A549 (cell line): Measurements from ENCODE around the gene MIA2. TPM values are rescaled to one million over a fixed set of nuclear protein-coding genes. Genes with fewer than 3 reads are reported as not detected.
"Not testable (repeated sequence)": the region's sequence is repeated elsewhere in the genome, so short reads cannot be mapped to it uniquely, and the experiment has no call there.

Experiments
- ATAC-seq, 2 experiments: fragments of 200-7000 bp in 1 of 2; fragments of >200 bp in 1 of 2; cut with Nextera tagmentation in 1 of 2; cut with Tn5 transposase in 1 of 2; 3 replicates each; pipeline versions ENCODE4 v1.8.0 to v1.9.1; 2018 to 2020; ENCODE audit warnings: mild to moderate bottlenecking in 1 of 2, moderate library complexity in 1 of 2
- CTCF ChIA-PET: fragments of 300-600 bp; sonication (Branson Sonifier 250); formaldehyde crosslinking; extraction: SDS; loops from one replicate; lab custom pipeline; 2021; ENCODE audit warnings: antibody characterized with exemption, inconsistent platforms; lab: Yijun Ruan, JAX
- POLR2A ChIA-PET: fragments of 350-600 bp; formaldehyde crosslinking; extraction: SDS; loops from one replicate; lab custom pipeline; 2021; ENCODE audit warnings: antibody characterized with exemption, inconsistent platforms; lab: Yijun Ruan, JAX
- DNase-seq, 2 experiments: peaks; one replicate each; pipeline versions ENCODE4 v3.0.0 to v3.0.0-alpha.2; 2011 to 2016; ENCODE audit warnings: low read depth in 1 of 2, low spot score in 1 of 2
- FAIRE-seq: peaks from 2 replicates; lab custom pipeline; 2011; peaks lifted over from hg19 to GRCh38; lab: Jason Lieb, UNC
- H3K27ac ChIP-seq, 2 experiments: fragments of >200 bp; sonication (Bioruptor Twin); formaldehyde crosslinking; 3 replicates each; pipeline ENCODE4 v1.5.1; 2016 to 2017
- H3K4me1 ChIP-seq: fragments of >200 bp; sonication (Bioruptor Twin); formaldehyde crosslinking; 3 replicates; pipeline ENCODE4 v1.6.1; 2016
- H3K4me2 ChIP-seq: fragments of >200 bp; sonication (Bioruptor Twin); formaldehyde crosslinking; 3 replicates; pipeline ENCODE4 v1.6.1; 2016
- H3K4me3 ChIP-seq: fragments of >200 bp; sonication (Bioruptor Twin); formaldehyde crosslinking; 3 replicates; pipeline ENCODE4 v1.5.1; 2016
- H3K9me3 ChIP-seq: fragments of >200 bp; sonication (Bioruptor Twin); formaldehyde crosslinking; 3 replicates; pipeline ENCODE4 v1.6.1; 2016
- CHD2 ChIP-seq: fragments of 150-350 bp; IDR thresholded peaks from 2 replicates; pipeline ENCODE4 v1.6.1; 2014; ENCODE audit warnings: low read length; ENCODE audit not compliant: partially characterized antibody
- ESRRA ChIP-seq: fragments of 150-350 bp; IDR thresholded peaks from 2 replicates; pipeline ENCODE4 v1.6.1; 2014; ENCODE audit warnings: mild to moderate bottlenecking, low read length, borderline replicate concordance
- FOXS1 ChIP-seq: fragments of 250-450 bp; sonication (Bioruptor Pico); IDR thresholded peaks from 2 replicates; pipeline ENCODE4 v1.5.0; 2020; ENCODE audit warnings: mild to moderate bottlenecking, moderate library complexity
- JUN ChIP-seq, 2 experiments: fragments of >200 bp; sonication (Bioruptor Twin); formaldehyde crosslinking; IDR thresholded peaks; 2 replicates in 1 of 2; 3 replicates in 1 of 2; pipeline ENCODE4 v1.6.1; 2016 to 2017
- KDM5A ChIP-seq: fragments of 200-600 bp; sonication (generic); IDR thresholded peaks from 2 replicates; pipeline ENCODE4 v1.6.1; 2016; ENCODE audit warnings: antibody characterized with exemption, mild to moderate bottlenecking
- NR3C1 ChIP-seq: fragments of >200 bp; sonication (Bioruptor Twin); formaldehyde crosslinking; IDR thresholded peaks from 3 replicates; pipeline ENCODE4 v1.6.1; 2017
- POLR2AphosphoS2 ChIP-seq: conservative IDR thresholded peaks from 2 replicates; pipeline ENCODE4 v1.6.1; 2012; ENCODE audit warnings: low read length, improper control_type of control experiment, inconsistent platforms
- RAD21 ChIP-seq, 2 experiments: fragments of >200 bp in 1 of 2; sonication (Bioruptor Twin) in 1 of 2; formaldehyde crosslinking in 1 of 2; IDR thresholded peaks in 1 of 2; conservative IDR thresholded peaks in 1 of 2; 2 replicates in 1 of 2; 3 replicates in 1 of 2; pipeline ENCODE4 v1.6.1; 2012 to 2018; ENCODE audit warnings: inconsistent platforms in 1 of 2
- RARB ChIP-seq: fragments of 250-450 bp; sonication (Bioruptor Pico); IDR thresholded peaks from 2 replicates; pipeline ENCODE4 v1.8.0; 2021; ENCODE audit warnings: mild to moderate bottlenecking, moderate library complexity
- RNF2 ChIP-seq: fragments of 200-600 bp; sonication (generic); IDR thresholded peaks from 2 replicates; pipeline ENCODE4 v1.6.1; 2016; ENCODE audit warnings: low read depth, mild to moderate bottlenecking, antibody characterized with exemption, moderate library complexity, borderline replicate concordance
- TP53 ChIP-seq: fragments of 250-450 bp; sonication (Bioruptor Pico); IDR thresholded peaks from 2 replicates; pipeline ENCODE4 v1.5.0; 2021; ENCODE audit warnings: mild to moderate bottlenecking, moderate library complexity
- ZFP36 ChIP-seq: fragments of 450-650 bp; IDR thresholded peaks from 2 replicates; pipeline ENCODE4 v1.6.1; 2014; ENCODE audit warnings: borderline replicate concordance; ENCODE audit not compliant: partially characterized antibody
- ZNF302 ChIP-seq: fragments of 250-450 bp; sonication (Bioruptor Pico); IDR thresholded peaks from 2 replicates; pipeline ENCODE4 v1.9.0; 2021; ENCODE audit warnings: inconsistent platforms, mild to moderate bottlenecking, moderate library complexity
- WGBS: methylation state at CpG from one replicate; pipeline ENCODE4 v1.1.6; 2017; ENCODE audit errors: missing lambda C conversion rate; 5-methylcytosine and 5-hydroxymethylcytosine counted together
- polyA plus RNA-seq, 4 experiments: library from polyadenylated mRNA; depleted of rRNA in 3 of 4; stranded (reverse); fragments of >200 nt; fragmentation: RNase III in 1 of 4; extraction: RNeasy Plus Mini Kit Qiagen cat#74134 plus additional on column Dnase treatment in 1 of 4; gene quantifications; 2 replicates in 3 of 4; 3 replicates in 1 of 4; pipeline ENCODE4 v1.2.3, GENCODE V29; 2011 to 2017
- TF ChIP-seq, protein P1 (sequence below): fragments of 250-450 bp; sonication (Bioruptor Pico); IDR thresholded peaks from 2 replicates; pipeline ENCODE4 v1.5.0; 2021; ENCODE audit warnings: mild to moderate bottlenecking, moderate library complexity, borderline replicate concordance
- TF ChIP-seq, protein P2 (sequence below): IDR thresholded peaks from 2 replicates; pipeline ENCODE4 v1.6.1; 2012
- TF ChIP-seq, protein P3 (sequence below): fragments of >200 bp; sonication (Bioruptor Twin); formaldehyde crosslinking; IDR thresholded peaks from 3 replicates; pipeline ENCODE4 v1.6.1; 2016
- TF ChIP-seq, protein P4 (sequence below): fragments of 200-600 bp; sonication (generic); IDR thresholded peaks from 2 replicates; pipeline ENCODE4 v1.6.1; 2016; ENCODE audit warnings: antibody characterized with exemption, mild to moderate bottlenecking, moderate library complexity

Gene MIA2
- polyA plus RNA-seq, 2 of the 4 experiments (the other 2 are of a cell fraction): 25.4 to 73.9 TPM

DNA sequence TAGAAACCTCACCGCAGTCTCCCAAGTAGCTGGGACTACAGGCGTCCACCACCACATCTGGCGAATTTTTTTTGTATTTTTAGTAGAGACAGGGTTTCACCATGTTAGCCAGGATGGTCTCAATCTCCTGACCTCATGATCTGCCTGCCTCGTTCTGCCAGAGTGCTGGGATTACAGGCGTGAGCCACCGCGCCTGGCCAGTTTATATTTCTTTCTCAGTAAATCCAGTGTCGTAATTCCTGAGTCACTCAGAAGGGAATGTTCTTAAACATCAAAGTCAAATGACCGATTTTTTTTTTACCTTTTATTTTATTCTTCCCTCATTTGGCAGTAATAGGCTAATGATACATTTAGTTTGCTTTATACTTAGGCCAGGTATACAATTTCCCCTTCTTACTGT, 118.0 kb downstream of the MIA2 start (continued):
- TF ChIP-seq, protein P1, sequence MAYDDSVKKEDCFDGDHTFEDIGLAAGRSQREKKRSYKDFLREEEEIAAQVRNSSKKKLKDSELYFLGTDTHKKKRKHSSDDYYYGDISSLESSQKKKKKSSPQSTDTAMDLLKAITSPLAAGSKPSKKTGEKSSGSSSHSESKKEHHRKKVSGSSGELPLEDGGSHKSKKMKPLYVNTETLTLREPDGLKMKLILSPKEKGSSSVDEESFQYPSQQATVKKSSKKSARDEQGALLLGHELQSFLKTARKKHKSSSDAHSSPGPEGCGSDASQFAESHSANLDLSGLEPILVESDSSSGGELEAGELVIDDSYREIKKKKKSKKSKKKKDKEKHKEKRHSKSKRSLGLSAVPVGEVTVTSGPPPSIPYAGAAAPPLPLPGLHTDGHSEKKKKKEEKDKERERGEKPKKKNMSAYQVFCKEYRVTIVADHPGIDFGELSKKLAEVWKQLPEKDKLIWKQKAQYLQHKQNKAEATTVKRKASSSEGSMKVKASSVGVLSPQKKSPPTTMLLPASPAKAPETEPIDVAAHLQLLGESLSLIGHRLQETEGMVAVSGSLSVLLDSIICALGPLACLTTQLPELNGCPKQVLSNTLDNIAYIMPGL (CRISPR knock-in tag): no peak
- TF ChIP-seq, protein P2, sequence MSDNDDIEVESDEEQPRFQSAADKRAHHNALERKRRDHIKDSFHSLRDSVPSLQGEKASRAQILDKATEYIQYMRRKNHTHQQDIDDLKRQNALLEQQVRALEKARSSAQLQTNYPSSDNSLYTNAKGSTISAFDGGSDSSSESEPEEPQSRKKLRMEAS: no peak
- no peak for TF ChIP-seq FOXS1 (CRISPR knock-in tag)
- TF ChIP-seq KDM5A: no peak
- TF ChIP-seq ZFP36: no peak
- TF ChIP-seq RAD21 (conservative IDR thresholded peaks at IDR 0.05 in 1 of 2, IDR thresholded peaks at IDR 0.05 in 1 of 2): no peak
- TF ChIP-seq ZNF302 (CRISPR knock-in tag): no peak
- TF ChIP-seq, all 56 proteins: peak for 0

DNA sequence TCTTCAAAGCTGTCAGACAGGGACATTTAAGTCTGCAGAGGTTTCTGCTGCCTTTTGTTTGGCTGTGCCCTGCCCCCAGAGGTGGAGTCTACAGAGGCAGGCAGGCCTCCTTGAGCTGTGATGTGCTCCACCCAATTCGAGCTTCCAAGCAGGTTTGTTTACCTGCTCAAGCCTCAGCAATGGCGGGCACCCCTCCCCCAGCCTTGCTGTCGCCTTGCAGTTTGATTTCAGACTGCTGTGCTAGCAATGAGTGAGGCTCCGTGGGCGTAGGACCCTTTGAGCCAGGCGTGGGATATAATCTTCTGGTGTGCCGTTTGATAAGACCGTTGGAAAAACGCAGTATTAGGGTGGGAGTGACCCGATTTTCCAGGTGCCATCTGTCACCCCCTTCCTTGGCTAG, 125.4 kb downstream of the MIA2 start:
- CTCF ChIA-PET: interaction anchor here (1.5 kb wide), 1 partner anchor 9 kb away, joined by 7 read pairs; no protein-coding TSS in a partner anchor
- POLR2A ChIA-PET, FAIRE-seq, ATAC-seq, H3K4me3 ChIP-seq, DNase-seq, H3K4me1 ChIP-seq, H3K4me2 ChIP-seq, H3K27ac ChIP-seq, H3K9me3 ChIP-seq: not testable (repeated sequence)
- WGBS: 86% methylated on average over 10 of the region's 10 CpGs

DNA sequence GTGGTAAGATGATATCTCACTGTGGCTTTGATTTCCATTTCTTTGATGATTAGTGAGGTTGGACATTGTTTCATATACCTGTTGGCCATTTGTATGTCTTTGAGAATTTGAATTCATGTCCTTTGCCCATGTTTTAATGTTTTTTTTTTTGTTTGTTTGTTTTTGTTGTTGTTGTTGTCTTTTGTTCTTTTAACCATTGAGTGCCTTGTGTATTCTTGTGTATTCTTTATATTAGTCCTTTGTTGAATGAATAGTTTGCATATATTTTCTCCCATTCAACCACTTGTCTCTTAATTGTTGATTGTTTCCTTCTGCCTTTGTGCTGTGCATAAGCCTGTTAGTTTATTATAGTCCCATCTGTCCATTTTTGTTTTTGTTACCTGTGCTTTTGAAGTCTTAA, 126.6 kb downstream of the MIA2 start:
- ATAC-seq: no peak
- POLR2A ChIA-PET: no interaction called here

DNA sequence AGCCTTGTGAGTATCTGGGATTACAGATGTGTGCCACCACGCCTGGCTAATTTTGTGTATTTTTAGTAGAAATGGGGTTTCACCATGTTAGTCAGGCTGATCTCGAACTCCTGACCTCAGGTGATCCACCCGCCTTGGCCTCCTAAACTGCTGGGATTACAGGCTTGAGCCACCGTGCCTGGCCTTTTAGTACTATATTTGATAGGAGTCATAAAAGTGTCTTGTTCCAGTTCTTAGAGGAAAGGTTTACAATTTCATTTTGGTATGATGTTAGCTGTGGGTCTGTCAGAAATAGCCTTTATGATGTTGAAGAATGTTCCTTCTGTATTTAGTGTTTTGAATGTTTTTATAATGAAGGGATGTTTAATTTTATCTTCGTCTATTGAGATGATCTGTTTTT, 127.8 kb downstream of the MIA2 start:
- H3K4me1 ChIP-seq, H3K4me2 ChIP-seq, POLR2A ChIA-PET, DNase-seq, ATAC-seq, H3K9me3 ChIP-seq, H3K4me3 ChIP-seq, H3K27ac ChIP-seq, FAIRE-seq: not testable (repeated sequence)
- WGBS: 91% methylated on average over 5 of the region's 5 CpGs
- CTCF ChIA-PET: interaction anchor here (0.6 kb wide), 1 partner anchor 9 kb away, joined by 3 read pairs; no protein-coding TSS in a partner anchor

More for the DNA sequence above, 126.6 kb downstream of the MIA2 start:
- H3K9me3 ChIP-seq: peaks cover 4% of the 10 kb centered on the region; the same call in 1 of the 3 replicates
- DNase-seq: no peak
- no peak overlapping the region for H3K4me3 ChIP-seq
- FAIRE-seq: no peak
- H3K4me2 ChIP-seq: no peak overlapping the region
- TF ChIP-seq RARB (CRISPR knock-in tag) (no peak), FOXS1 (CRISPR knock-in tag) (no peak), CHD2 (no peak), TP53 (CRISPR knock-in tag) (no peak)
- no peak overlapping the region for H3K27ac ChIP-seq
- CTCF ChIA-PET: interaction anchor here (1.5 kb wide), 1 partner anchor 8 kb away, joined by 7 read pairs; no protein-coding TSS in a partner anchor
- H3K4me1 ChIP-seq: no peaks in the 10 kb centered on the region

DNA sequence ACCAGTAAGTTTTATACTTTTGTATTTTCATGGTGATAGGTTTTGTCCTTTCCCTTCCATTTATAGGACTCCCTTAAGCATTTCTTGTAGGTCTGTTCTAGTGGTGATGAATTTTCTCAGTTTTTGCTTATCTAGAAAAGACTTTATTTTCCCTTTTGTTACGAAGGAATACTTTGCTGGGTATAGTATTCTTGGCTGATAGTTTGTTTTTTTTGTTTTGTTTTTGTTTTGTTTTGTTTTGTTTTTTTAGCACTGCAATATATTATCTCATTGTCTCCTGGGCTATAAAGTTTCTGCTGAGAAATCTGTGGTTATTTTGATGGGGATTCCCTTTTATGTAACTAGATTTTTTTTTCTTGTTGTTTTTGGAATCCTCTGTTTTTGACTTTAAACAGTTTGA, 130.8 kb downstream of the MIA2 start:
- no peak overlapping the region for H3K27ac ChIP-seq
- WGBS: 95% methylated on average over 1 of the region's 1 CpG
- CTCF ChIA-PET: interaction anchor here (0.6 to 1.4 kb wide), 3 partner anchors 133 to 257 kb away, joined by 3 to 4 read pairs (median 3); no protein-coding TSS in a partner anchor
- no peak overlapping the region for H3K4me2 ChIP-seq
- FAIRE-seq: no peak
- POLR2A ChIA-PET: no interaction called here
- no peak for ATAC-seq
- no peak overlapping the region for H3K4me3 ChIP-seq
- H3K9me3 ChIP-seq: peaks cover 4% of the 10 kb centered on the region; the same call in 1 of the 3 replicates
- no peak for DNase-seq
- no peaks in the 10 kb centered on the region for H3K4me1 ChIP-seq
- TF ChIP-seq ESRRA (no peak), RNF2 (no peak), RAD21 (conservative IDR thresholded peaks at IDR 0.05 in 1 of 2, IDR thresholded peaks at IDR 0.05 in 1 of 2) (no peak), NR3C1 (no peak), ZNF302 (CRISPR knock-in tag) (no peak), TP53 (CRISPR knock-in tag) (no peak), POLR2AphosphoS2 (no peak), ZFP36 (no peak), RARB (CRISPR knock-in tag) (no peak), JUN (IDR thresholded peaks at IDR 0.05) (no peak)
- TF ChIP-seq, protein P1 (CRISPR knock-in tag): no peak
- TF ChIP-seq, protein P3, sequence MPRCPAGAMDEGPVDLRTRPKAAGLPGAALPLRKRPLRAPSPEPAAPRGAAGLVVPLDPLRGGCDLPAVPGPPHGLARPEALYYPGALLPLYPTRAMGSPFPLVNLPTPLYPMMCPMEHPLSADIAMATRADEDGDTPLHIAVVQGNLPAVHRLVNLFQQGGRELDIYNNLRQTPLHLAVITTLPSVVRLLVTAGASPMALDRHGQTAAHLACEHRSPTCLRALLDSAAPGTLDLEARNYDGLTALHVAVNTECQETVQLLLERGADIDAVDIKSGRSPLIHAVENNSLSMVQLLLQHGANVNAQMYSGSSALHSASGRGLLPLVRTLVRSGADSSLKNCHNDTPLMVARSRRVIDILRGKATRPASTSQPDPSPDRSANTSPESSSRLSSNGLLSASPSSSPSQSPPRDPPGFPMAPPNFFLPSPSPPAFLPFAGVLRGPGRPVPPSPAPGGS: no peak
- TF ChIP-seq, protein P4, sequence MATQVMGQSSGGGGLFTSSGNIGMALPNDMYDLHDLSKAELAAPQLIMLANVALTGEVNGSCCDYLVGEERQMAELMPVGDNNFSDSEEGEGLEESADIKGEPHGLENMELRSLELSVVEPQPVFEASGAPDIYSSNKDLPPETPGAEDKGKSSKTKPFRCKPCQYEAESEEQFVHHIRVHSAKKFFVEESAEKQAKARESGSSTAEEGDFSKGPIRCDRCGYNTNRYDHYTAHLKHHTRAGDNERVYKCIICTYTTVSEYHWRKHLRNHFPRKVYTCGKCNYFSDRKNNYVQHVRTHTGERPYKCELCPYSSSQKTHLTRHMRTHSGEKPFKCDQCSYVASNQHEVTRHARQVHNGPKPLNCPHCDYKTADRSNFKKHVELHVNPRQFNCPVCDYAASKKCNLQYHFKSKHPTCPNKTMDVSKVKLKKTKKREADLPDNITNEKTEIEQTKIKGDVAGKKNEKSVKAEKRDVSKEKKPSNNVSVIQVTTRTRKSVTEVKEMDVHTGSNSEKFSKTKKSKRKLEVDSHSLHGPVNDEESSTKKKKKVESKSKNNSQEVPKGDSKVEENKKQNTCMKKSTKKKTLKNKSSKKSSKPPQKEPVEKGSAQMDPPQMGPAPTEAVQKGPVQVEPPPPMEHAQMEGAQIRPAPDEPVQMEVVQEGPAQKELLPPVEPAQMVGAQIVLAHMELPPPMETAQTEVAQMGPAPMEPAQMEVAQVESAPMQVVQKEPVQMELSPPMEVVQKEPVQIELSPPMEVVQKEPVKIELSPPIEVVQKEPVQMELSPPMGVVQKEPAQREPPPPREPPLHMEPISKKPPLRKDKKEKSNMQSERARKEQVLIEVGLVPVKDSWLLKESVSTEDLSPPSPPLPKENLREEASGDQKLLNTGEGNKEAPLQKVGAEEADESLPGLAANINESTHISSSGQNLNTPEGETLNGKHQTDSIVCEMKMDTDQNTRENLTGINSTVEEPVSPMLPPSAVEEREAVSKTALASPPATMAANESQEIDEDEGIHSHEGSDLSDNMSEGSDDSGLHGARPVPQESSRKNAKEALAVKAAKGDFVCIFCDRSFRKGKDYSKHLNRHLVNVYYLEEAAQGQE: no peak
